Sigmoid colon (tissue), 7 donors: ENCODE results near the gene SLC25A43. TPM values are rescaled to one million over a fixed set of nuclear protein-coding genes. Genes with fewer than 3 reads are reported as not detected.

Experiments used
- DNase-seq: peaks from one replicate; pipeline ENCODE4 v3.0.0-alpha.2; 2019
- H3K27ac ChIP-seq, 4 donors: fragments of 200-600 bp; sonication (generic); one replicate each; pipeline ENCODE4 v1.5.1; 2016 to 2019; ENCODE audit warnings: mild to moderate bottlenecking in 1 of 4
- H3K27me3 ChIP-seq, 3 donors: fragments of 200-600 bp; sonication (generic); one replicate each; pipeline ENCODE4 v1.5.1; 2019; ENCODE audit warnings: mild to moderate bottlenecking in 1 of 3
- H3K36me3 ChIP-seq, 4 donors: fragments of 200-600 bp; sonication (generic); one replicate each; pipeline ENCODE4 v1.5.1; 2016 to 2019
- H3K4me1 ChIP-seq, 4 donors: fragments of 200-600 bp; sonication (generic); one replicate each; pipeline ENCODE4 v1.5.1; 2017 to 2019
- H3K4me3 ChIP-seq, 4 donors: fragments of 200-600 bp; sonication (generic); one replicate each; pipeline ENCODE4 v1.5.1; 2017 to 2019; ENCODE audit warnings: mild to moderate bottlenecking in 2 of 4, moderate library complexity in 1 of 4
- H3K9me3 ChIP-seq, 4 donors: fragments of 200-600 bp in 3 of 4; sonication (generic) in 3 of 4; one replicate each; pipeline versions ENCODE4 v1.5.1 to v1.6.1; 2013 to 2019
- EP300 ChIP-seq, 4 donors: sonication (generic); formaldehyde crosslinking; IDR thresholded peaks; one replicate each; pipeline ENCODE4 v1.6.1; 2017; ENCODE audit warnings: antibody characterized with exemption in 4 of 4
- POLR2A ChIP-seq, 2 donors: fragments of 450-650 bp; IDR thresholded peaks; one replicate each; pipeline ENCODE4 v1.6.1; 2016; ENCODE audit warnings: antibody characterized with exemption in 2 of 2, mild to moderate bottlenecking in 2 of 2, moderate library complexity in 2 of 2
- POLR2AphosphoS5 ChIP-seq, 4 donors: sonication (generic); formaldehyde crosslinking; IDR thresholded peaks; one replicate each; pipeline ENCODE4 v1.6.1; 2017; ENCODE audit warnings: antibody characterized with exemption in 4 of 4
- WGBS, 2 donors: extraction: QIAGEN DNeasy Blood & Tissue Kit; methylation state at CpG; one replicate each; pipeline ENCODE4 v1.1.7; 2013; 5-methylcytosine and 5-hydroxymethylcytosine counted together
- intact Hi-C: fragments of 100-400 bp; cut with DNase I; formaldehyde crosslinking; loops from one replicate; pipeline ENCODE4 v1.15.1; 2023
- polyA plus RNA-seq, 3 donors: library from polyadenylated mRNA; stranded (reverse); fragments of 200-250 nt; gene quantifications; one replicate each; pipeline ENCODE4 v1.2.3, GENCODE V29; 2013
- total RNA-seq, 4 donors: library from RNA; depleted of rRNA; stranded (reverse); fragments of >200 nt; gene quantifications; one replicate each; pipeline ENCODE4 v1.1.0, GENCODE V29; 2016
- TF ChIP-seq, protein P1 (sequence below), 4 experiments: fragments of 450-650 bp in 3 of 4; fragments of 200-600 bp in 1 of 4; IDR thresholded peaks; one replicate each; pipeline ENCODE4 v1.5.1; 2016 to 2019; ENCODE audit warnings: antibody characterized with exemption in 4 of 4, mild to moderate bottlenecking in 3 of 4, moderate library complexity in 2 of 4
- donor health status: healthy with polysubstance abuse.
- donor health status: Bipolar disorder and iron deficiency.
- donor health status: healthy.

Gene SLC25A43
- total and polyA plus RNA-seq, 7 donors, result 5.3 to 39.5 (median 16.1) TPM

DNA sequence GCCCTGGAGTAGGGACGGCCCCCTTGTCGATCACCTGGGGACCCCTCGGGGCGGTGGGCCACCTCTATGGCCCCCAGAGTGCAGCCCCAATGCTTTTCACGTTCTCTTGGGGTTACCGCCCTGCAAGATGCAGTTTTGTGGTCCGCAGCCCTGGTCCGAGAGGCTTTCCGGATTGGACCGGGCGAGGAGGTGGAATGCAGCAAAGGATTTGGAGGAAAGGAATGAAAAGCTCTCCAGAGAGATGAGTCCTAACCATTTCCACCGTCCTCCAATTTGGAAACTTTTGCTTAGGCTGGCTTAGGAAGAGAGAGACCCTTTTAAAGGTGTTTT is 601 bp downstream of the SLC25A43 start:
- intact Hi-C loops, result loop anchor here (2.0 to 5.0 kb wide), 2 partner anchors 69 to 162 kb away; partner anchors contain the start of genes PGRMC1 and SLC25A5
- peak overlapping the region; percentile 44 to 73 (median 67) for H3K4me3 ChIP-seq

DNA sequence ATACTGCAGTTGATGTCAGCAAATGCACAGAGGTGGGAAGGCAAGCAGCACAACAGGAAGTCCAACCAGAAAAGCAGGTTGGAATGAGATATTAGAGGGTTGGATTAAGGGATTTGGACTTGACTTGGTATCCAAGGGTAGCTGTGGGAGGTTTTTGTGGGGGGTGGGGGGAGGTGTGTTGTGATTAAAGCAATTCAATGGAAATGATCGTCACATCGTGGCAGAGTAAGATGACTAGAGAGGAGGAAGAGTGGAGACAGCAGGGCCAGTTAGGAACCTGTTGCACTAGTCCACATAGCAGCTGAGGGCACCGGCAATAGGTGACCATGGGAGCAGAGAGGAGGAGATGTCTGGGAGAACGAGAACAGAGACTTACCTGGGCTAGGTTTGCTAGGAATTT is 2.4 kb downstream of the SLC25A43 start:
- Histone ChIP-seq H3K36me3 (no peaks in the 10 kb centered on the region), H3K4me3 (no peak overlapping the region), H3K27ac (no peak overlapping the region), H3K4me1 (peaks cover 0 to 8% (median 0%) of the 10 kb centered on the region in 4 donors), H3K9me3 (no peaks in the 10 kb centered on the region), H3K27me3 (no peaks in the 10 kb centered on the region)
- no peak for TF ChIP-seq EP300 (IDR thresholded peaks at IDR 0.05)
- TF ChIP-seq, protein P1, sequence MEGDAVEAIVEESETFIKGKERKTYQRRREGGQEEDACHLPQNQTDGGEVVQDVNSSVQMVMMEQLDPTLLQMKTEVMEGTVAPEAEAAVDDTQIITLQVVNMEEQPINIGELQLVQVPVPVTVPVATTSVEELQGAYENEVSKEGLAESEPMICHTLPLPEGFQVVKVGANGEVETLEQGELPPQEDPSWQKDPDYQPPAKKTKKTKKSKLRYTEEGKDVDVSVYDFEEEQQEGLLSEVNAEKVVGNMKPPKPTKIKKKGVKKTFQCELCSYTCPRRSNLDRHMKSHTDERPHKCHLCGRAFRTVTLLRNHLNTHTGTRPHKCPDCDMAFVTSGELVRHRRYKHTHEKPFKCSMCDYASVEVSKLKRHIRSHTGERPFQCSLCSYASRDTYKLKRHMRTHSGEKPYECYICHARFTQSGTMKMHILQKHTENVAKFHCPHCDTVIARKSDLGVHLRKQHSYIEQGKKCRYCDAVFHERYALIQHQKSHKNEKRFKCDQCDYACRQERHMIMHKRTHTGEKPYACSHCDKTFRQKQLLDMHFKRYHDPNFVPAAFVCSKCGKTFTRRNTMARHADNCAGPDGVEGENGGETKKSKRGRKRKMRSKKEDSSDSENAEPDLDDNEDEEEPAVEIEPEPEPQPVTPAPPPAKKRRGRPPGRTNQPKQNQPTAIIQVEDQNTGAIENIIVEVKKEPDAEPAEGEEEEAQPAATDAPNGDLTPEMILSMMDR (IDR thresholded peaks at IDR 0.05), result no peak
- TF ChIP-seq POLR2A (IDR thresholded peaks at IDR 0.05), result no peak
- TF ChIP-seq POLR2AphosphoS5 (IDR thresholded peaks at IDR 0.05), result no peak
- intact Hi-C loops, result no loop called here
- 63 to 83% methylated on average over 4 of the region's 4 CpGs for WGBS, 2 donors
- DNase-seq, result no peak

More for the DNA sequence above, 601 bp downstream of the SLC25A43 start:
- no peak for DNase-seq
- WGBS, 2 donors, result 1 to 15% methylated on average over 12 of the region's 12 CpGs
- no peaks in the 10 kb centered on the region for H3K27me3 ChIP-seq
- TF ChIP-seq POLR2A (IDR thresholded peaks at IDR 0.05) (no peak), EP300 (IDR thresholded peaks at IDR 0.05) (no peak), POLR2AphosphoS5 (IDR thresholded peaks at IDR 0.05) (no peak)
- TF ChIP-seq, protein P1 (IDR thresholded peaks at IDR 0.05), result no peak
- H3K9me3 ChIP-seq, result no peaks in the 10 kb centered on the region
- H3K36me3 ChIP-seq, result no peaks in the 10 kb centered on the region
- peak overlapping the region; percentile 81 to 90 (median 82) for H3K27ac ChIP-seq
- H3K4me1 ChIP-seq, result peaks cover 0 to 8% (median 0%) of the 10 kb centered on the region in 4 donors

DNA sequence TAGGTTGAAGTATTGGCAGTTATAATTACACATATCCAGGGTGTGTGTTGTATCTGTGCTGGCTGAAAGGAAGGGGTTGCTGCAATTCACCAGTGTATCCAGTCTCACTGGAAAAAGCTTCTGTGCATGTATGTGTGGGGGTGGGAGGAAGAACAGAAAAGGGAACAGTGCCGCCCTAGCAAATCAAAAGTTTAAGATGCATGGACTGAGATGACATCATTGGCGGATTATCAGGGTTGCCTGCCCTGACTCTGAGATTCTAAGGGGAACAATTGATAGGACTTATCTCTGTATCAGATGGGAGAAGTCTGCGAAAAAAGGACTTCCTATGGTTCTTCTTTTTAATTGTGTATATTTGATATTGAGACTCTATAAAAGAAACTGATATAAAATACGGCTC is 3.5 kb downstream of the SLC25A43 start:
- H3K36me3 ChIP-seq, result no peaks in the 10 kb centered on the region
- peaks cover 0 to 8% (median 0%) of the 10 kb centered on the region in 4 donors for H3K4me1 ChIP-seq
- intact Hi-C loops, result no loop called here
- 87 to 91% methylated on average over 4 of the region's 4 CpGs for WGBS, 2 donors
- H3K9me3 ChIP-seq, result no peaks in the 10 kb centered on the region
- no peak for TF ChIP-seq POLR2AphosphoS5 (IDR thresholded peaks at IDR 0.05)
- DNase-seq, result no peak
- H3K27me3 ChIP-seq, result no peaks in the 10 kb centered on the region
- H3K4me3 ChIP-seq, result no peak overlapping the region
- H3K27ac ChIP-seq, result no peak overlapping the region

DNA sequence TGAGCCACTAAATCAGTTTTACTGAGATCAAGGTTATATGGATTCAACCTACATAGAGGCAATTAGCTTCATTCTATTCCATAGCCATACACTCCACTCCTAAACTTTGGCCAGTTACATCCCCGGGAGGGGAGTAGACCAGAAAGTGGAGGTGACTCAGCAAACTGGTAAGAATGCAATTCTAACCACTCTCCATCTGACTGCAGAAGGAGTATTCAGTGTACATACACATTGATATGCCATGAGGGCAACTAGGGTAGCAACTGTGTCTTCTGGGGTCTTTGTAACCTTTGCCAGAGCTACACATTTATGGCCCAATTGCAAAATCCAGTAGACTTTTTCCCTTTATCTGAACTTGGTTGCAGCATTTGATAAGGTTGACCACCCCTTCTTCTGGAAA is 7.6 kb downstream of the SLC25A43 start:
- intact Hi-C loops, result no loop called here
- peaks cover 0 to 9% (median 3%) of the 10 kb centered on the region in 4 donors for H3K4me1 ChIP-seq
- no peak for DNase-seq
- H3K9me3 ChIP-seq, result no peaks in the 10 kb centered on the region
- no peak for TF ChIP-seq POLR2AphosphoS5 (IDR thresholded peaks at IDR 0.05)
- TF ChIP-seq EP300 (IDR thresholded peaks at IDR 0.05), result no peak
- TF ChIP-seq, protein P1 (IDR thresholded peaks at IDR 0.05), result no peak
- no peak for TF ChIP-seq POLR2A (IDR thresholded peaks at IDR 0.05)
- H3K4me3 ChIP-seq, result no peak overlapping the region
- no peaks in the 10 kb centered on the region for H3K27me3 ChIP-seq
- WGBS, 2 donors, result 67 to 76% methylated on average over 1 of the region's 1 CpG
- H3K36me3 ChIP-seq, result no peaks in the 10 kb centered on the region
- H3K27ac ChIP-seq, result no peak overlapping the region

DNA sequence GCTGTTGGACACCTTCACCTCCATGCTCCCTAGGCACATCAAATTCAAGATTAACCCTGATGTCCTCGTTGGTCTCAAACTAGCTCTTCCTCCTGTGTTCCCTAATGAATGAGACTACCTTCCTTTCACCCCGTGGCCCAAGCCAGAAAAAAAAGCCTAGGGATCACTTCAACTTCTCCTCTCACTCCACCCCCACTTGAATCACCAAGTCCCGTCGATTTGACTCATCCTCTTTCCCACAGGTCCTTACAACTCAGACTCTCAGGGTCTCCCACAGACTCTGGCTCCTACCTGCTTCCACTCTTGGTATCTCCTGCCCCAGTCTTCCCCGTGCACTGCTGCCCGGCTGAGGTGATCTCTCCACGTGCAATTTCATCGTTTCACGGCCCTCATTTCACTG is 8.5 kb downstream of the SLC25A43 start:
- no peak overlapping the region for H3K27ac ChIP-seq
- H3K4me1 ChIP-seq, result peaks cover 0 to 9% (median 3%) of the 10 kb centered on the region in 4 donors
- H3K4me3 ChIP-seq, result no peak overlapping the region
- 90 to 91% methylated on average over 9 of the region's 9 CpGs for WGBS, 2 donors
- no peaks in the 10 kb centered on the region for H3K36me3 ChIP-seq
- no peak for DNase-seq
- H3K27me3 ChIP-seq, result no peaks in the 10 kb centered on the region
- TF ChIP-seq POLR2A (IDR thresholded peaks at IDR 0.05) (no peak), EP300 (IDR thresholded peaks at IDR 0.05) (no peak), POLR2AphosphoS5 (IDR thresholded peaks at IDR 0.05) (no peak)
- TF ChIP-seq, protein P1 (IDR thresholded peaks at IDR 0.05), result no peak
- H3K9me3 ChIP-seq, result no peaks in the 10 kb centered on the region
- intact Hi-C loops, result no loop called here
